Right forelimb (tissue), 1 donor: Measurements from ENCODE around the gene LAG3.

Experiments
- DNase-seq: peaks from one replicate; pipeline ENCODE4 v3.0.0-alpha.2; 2018

The LAG3 gene

DNA sequence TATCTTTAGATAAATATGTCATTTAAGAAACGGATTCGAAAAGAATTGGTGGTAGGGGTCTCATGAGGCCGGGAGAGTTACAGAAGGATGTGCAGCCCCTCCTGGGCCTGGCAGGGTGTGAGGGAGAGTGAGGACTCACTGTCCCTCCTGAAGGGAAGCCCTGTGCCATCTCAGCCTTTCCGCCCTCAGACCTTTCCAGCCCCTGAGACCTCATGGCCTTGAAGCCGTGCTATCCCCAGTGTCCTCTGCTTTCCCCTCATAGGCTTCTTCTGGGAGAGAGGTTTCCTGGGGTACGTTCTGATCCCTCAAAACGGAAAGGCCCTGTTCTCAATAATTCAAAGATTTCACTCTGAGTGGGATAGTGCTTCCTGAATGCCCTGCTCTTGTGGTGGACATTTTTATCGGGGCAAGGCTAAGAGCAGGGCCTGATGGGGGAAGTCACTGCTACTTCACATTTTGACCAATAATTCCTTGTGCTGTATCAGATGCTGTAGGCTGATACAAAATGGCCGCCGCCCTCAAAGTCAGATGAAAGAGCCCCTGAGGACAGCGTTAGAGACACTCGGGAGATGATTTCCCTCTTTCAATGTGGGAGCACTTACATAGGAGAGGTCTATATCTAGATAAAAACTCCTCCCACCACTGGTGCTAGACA, 18.3 kb downstream of the LAG3 start:
- no peak for DNase-seq

DNA sequence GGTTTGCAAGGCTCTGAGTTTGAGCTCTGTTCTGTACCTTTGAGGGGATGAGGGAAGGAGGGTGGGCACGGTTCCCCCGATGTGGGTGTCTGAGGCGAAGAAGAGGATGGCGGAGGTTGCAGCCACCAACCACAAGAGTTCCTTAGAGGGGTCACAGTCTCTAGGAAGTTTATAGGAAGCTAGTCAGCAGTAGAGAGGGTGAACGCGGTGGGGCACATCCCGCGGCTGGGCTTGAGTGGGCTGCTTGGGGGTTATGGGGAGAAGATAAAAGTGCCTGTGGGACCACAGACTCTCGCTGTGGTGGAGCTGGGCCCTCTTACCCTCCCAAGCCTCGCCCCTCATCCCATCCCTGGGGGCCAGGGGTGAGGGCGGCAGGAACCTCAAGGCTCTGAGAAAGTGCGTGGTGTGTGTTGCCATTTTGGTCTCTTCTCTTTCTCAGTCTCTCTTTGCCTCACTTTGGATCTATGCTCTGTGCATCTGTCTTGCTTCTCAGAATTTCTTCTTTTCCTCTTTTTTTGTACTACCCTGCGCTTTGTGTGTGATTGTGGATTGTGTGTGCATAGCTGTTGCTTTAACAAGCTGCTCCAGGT, 19.7 kb downstream of the LAG3 start:
- no peak for DNase-seq

GRCh38 chr12:6792522-6793201, 20.3 kb downstream of the LAG3 start:
- DNase-seq = no peak

GRCh38 chr12:6795088-6795487, 22.8 kb downstream of the LAG3 start:
- DNase-seq = no peak

GRCh38 chr12:6796576-6796975, 24.3 kb downstream of the LAG3 start:
- no peak for DNase-seq

GRCh38 chr12:6799147-6799546, 26.8 kb downstream of the LAG3 start:
- no peak for DNase-seq

DNA sequence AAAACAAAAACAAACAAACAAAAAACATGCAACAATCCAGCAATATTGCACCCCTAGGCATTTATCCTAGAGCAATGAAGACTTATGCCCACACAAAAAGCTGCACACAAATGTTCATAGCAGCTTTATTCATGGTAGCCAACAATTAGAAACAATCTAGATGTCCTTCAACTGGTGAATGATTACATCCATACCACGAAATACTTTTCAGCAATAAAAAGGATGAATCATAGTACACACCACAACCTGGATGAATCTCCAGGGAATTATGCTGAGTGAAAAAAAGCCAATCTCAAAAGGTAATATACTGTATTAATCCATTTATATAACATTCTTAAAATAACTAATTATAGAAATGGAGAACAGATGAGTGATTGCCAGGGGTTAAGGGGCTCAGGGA, 34.9 kb downstream of the LAG3 start:
- DNase-seq = no peak

DNA sequence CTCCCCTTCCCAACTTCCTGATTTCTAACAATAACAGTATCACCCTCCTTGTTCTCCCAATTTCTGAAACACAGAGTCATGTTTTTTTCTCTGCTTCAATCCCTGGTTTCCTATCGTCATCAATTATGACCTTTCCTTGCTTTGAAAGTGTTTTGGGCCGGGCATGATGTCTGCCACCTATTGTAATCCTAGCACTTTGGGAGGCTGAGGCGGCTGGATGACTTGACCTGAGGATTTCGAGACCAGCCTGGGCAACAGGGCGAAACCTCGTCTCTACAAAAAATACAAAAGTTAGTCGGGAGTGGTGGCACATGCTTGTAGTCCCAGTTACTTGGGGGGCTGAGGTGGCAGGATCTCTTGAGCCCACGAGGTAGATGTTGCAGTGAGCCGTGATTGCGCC, 36.7 kb downstream of the LAG3 start:
- DNase-seq = no peak

DNA sequence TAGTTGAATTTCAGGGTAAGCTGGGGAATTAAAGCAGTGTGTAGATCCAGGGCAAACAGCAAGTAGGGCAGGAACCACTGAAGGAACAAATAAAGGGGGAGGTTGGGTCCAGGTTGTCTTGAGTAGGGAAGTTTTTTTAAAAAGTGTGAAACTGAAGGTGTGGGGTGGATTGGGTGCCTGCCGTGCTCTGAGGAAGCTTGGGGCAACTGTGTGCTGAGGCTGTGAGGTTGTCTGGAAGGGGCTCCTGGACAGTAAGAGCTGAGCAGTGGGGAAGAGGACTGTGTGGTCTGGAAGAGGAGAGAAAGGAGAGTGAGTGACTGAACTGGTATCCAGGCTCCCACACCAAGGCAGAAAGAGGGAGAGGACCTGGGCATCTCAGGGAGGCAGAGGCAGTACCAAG, 38.4 kb downstream of the LAG3 start:
- no peak for DNase-seq

DNA sequence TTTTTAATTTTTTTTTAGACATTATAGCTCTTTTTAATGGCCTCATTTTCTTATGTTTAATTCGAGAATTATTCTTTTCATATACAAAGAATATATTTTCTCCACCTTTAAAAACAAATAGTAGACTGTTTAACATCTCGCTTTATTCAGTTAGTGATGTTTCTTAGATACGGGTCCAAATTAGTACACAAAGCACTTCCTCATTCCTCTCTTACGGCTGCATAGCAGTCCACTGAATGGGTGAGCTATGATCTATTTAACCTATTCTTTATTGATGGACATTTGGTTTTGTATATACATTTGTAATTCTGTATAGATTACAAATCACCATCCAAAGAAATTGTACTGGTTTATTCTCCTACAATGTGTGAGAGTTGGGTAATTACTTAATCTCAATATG, 41.0 kb downstream of the LAG3 start:
- DNase-seq = no peak

DNA sequence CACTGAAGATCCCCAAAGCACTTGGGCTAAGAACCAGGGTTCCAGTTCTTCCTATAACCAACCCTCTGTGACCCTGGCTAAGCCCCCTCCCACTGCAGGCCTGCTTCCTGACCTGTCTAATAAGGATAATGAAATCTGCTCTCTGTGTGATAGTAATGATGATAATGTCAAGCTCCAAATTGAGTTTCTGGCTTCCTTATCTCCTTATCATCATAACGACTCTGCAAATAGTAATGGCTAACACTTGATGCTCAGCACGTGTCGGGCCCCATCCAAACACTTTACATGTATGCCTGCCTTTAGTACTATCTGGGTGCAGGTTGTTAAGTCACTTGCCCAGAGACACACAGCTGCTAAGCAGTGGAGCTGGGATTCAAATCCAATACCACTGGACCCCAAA, 44.3 kb downstream of the LAG3 start:
- no peak for DNase-seq

DNA sequence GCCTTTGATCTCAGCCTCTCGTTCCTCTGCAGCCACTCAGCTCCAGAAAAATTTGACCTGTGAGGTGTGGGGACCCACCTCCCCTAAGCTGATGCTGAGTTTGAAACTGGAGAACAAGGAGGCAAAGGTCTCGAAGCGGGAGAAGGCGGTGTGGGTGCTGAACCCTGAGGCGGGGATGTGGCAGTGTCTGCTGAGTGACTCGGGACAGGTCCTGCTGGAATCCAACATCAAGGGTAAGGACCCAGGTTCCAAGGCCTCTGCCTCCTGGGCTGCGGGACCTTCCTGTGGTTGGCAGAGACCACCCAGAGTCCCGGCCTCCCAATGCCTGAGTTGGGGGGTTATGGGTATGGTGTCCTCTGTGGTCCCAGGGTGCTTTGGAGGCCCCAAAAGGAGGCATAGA, 44.8 kb downstream of the LAG3 start:
- no peak for DNase-seq

GRCh38 chr12:6817662-6818157, 45.4 kb downstream of the LAG3 start:
- DNase-seq = no peak

DNA sequence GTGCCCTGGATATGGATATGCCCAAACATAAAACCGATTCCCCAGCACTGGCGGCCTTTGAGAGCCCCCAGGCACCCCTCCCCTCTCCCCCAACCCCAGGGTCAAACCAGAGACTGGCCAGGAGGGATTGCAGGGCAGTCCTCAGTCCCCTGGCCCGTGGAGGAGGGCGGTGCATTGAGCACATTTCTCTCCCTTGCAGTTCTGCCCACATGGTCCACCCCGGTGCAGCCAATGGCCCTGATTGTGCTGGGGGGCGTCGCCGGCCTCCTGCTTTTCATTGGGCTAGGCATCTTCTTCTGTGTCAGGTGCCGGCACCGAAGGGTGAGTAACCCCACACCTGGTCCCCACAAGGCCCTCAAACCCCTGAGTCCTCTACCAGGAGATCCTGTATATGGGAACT, 45.9 kb downstream of the LAG3 start:
- DNase-seq = no peak

GRCh38 chr12:6818645-6819044, 46.3 kb downstream of the LAG3 start:
- no peak for DNase-seq

DNA sequence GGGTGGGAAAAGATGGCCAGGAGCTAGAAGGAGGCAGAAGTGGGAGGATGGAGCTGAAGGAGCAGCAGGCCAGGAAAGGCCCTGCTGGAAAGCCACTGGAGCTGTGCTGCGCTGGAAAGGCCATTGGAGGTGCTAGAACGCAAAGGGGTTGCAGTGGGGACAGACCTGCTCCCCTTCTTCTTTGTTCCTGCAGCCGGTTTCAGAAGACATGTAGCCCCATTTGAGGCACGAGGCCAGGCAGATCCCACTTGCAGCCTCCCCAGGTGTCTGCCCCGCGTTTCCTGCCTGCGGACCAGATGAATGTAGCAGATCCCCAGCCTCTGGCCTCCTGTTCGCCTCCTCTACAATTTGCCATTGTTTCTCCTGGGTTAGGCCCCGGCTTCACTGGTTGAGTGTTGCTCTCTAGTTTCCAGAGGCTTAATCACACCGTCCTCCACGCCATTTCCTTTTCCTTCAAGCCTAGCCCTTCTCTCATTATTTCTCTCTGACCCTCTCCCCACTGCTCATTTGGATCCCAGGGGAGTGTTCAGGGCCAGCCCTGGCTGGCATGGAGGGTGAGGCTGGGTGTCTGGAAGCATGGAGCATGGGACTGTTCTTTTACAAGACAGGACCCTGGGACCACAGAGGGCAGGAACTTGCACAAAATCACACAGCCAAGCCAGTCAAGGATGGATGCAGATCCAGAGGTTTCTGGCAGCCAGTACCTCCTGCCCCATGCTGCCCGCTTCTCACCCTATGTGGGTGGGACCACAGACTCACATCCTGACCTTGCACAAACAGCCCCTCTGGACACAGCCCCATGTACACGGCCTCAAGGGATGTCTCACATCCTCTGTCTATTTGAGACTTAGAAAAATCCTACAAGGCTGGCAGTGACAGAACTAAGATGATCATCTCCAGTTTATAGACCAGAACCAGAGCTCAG, 47.0 kb downstream of the LAG3 start:
- no peak for DNase-seq

DNA sequence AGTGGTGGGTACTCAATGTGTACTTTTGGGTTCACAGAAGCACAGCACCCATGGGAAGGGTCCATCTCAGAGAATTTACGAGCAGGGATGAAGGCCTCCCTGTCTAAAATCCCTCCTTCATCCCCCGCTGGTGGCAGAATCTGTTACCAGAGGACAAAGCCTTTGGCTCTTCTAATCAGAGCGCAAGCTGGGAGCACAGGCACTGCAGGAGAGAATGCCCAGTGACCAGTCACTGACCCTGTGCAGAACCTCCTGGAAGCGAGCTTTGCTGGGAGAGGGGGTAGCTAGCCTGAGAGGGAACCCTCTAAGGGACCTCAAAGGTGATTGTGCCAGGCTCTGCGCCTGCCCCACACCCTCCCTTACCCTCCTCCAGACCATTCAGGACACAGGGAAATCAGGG, 47.8 kb downstream of the LAG3 start:
- no peak for DNase-seq

- DNase-seq = peak; percentile 90
Measured at GRCh38 chr12:6821591-6822425, 49.5 kb downstream of the LAG3 start, which contains the start of gene GPR162. TSS of gene GPR162 (plus strand) at chr12:6821821. CDS start at chr12:6823899, 2,078 bp downstream.

DNA sequence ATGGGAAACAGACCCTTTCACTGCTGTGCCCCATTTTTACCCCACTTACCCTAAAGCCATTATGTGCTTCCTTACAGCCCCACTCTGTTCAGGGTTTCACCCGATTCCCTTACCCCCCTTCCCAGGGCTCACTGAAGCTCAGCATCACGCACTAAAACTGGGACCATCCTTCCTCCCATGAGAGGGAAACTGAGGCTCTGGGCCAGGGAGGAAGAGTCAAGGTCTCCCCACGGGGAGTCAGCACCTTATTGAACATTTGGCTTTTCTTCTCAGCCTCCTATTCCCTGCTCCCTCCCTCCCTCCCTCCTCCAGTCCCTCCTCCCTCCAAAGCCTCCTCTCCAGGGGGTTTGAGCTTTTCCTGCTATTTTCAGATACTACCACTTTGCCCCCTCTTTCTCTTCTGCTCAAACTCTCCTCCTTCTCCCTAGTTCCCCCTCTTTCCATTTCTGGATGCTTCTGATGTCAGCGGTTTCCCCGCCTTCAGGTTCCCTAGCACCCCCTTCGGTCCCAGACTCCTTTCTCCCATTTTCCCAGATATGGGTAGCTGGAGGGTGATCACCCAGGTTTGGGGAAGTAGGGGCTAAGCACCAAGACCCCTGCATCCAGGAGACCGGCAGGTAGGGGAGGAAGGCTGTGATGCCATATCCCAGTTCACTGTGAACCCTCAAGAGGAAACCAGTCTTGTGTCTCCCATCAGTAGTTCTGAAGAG, 50.3 kb downstream of the LAG3 start:
- no peak for DNase-seq

GRCh38 chr12:6823182-6824084, 51.1 kb downstream of the LAG3 start:
- DNase-seq = no peak
